ENCODE measurements around the gene SLC19A1.

- TF ChIP-seq CTCF (IDR thresholded peaks at IDR 0.05 in 4 of 5, conservative IDR thresholded peaks at IDR 0.05 in 1 of 5) (no peak), POLR2A (IDR thresholded peaks at IDR 0.05) (no peak)
Observed at GRCh38 chr21:45486443-45487160, 55.6 kb downstream of the SLC19A1 start.
